GM19455 (cell line): ENCODE data around the gene OTOP2.
"Not testable (repeated sequence)": the region's sequence is repeated elsewhere in the genome, so short reads cannot be mapped to it uniquely, and the experiment has no call there.

Source experiments
- ATAC-seq: cut with Tn5 transposase; IDR thresholded peaks from one replicate; pipeline ENCODE4 v1.9.1; 2021; ENCODE audit not compliant: unreplicated experiment

OTOP2 gene

DNA sequence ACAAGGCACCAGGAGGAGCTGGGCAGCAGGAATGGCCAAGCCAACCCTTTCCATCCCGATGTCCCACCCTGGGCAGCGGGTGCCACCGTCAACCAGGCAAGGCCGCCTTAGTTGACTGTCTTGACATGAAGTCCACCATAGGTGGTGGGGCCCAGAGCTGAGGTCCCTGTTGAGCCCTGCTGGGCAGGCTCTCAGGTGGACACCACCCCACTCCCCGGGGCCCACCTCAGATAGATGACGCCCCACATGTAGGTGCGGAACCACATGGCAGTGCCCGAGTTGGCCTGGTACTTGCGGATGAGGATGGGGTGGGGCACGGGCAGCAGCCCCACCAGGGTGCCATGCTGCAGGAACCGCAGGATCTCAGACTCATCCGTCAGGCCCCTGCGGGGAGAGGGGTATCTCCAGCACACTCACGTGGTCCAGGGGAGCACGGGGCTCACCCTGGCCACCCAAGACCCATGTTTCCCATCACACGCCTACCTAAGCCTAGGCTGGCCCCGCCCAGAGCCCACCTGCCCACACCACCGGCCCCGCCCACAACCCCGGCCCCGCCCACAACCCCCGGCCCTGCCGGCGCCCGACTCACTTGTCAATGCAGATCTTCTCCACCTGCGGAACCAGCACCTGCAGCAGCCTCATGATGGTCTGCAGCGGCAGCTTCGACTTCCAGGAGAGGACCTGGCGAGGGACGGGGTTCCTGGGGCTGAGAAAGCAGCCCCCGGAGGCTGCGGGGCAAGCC is 27.8 kb downstream of the OTOP2 start:
- no peak for ATAC-seq

DNA sequence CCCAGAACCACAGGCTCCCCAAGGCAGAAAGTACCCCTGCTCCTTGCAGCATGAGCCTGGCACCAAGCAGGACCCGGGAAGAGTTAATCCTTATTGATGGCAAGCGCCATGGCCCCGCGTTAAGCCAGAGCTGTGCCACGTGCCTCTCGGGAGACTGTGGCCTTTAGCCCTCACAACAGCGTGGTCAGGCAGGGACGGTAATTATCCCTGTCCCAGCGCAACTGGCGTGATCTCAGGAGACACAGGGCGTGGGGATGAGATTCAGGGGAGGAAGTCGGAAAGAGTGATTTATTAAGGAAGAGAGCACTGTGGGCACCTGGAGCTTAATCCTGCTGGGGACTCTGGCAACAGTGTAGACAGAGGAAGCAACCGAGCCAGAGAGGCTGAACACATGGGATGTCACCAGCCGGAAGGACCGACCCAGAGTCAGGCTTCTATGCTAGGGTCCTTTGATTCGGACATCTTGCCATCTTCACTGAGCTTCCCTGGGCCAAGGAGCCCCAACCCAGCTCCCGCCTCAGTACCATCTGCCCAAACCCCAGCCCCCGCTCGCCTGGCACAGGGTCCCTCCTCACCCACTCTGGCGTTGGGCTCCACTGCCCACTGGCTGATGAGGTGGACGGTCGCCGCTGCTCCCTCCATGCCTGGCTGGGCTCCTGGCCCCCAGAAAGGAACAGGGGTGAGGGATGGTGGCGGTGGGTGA is 28.5 kb downstream of the OTOP2 start:
- ATAC-seq = no peak

DNA sequence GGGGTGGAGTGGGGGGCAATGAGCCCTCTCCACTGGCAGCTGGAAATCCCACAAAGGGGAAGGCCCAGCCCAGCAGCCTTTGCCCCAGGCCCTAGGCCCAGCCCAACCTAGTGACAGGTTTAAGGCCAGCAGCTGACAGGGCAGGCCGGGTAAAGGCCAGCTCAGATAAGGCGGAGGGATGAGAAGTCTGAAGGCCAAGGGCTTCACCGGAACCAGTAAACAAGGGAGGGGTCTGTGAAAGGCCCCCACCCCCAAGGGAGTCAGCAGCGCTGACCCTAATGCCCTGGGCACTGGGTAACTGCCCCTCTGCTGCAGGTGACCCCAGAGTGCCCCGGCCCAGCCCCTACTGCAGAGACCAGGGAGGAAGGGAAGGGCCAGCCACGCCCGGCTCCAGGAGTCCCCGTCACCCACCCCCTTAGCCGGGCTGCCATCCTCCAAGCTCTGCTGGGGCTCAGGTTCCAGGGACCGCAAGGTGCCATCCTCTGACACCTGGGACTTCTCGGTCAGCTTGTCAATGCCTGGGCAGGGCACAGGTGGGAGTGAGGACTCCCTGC is 29.1 kb downstream of the OTOP2 start:
- no peak for ATAC-seq

DNA sequence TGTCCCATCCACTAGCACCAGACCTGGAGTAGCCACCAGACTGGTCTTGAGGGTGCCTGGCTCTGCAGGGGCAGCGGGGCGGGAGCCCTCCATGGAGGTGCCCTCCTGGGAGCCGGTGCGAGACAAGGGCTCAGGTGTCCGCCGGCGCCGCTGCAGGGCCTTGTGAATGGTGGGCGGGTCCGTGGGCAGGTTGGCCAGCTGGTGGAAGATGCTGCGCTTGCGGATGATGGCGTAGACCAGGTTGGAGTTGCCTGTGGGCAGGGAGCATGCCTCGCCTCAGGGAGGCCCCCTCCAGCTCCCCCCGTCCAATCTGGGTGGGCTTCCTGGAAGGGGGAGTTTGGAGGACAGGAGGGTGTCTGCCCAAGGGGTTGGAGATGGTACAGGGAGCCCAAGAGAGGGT is 30.0 kb downstream of the OTOP2 start:
- no peak for ATAC-seq

DNA sequence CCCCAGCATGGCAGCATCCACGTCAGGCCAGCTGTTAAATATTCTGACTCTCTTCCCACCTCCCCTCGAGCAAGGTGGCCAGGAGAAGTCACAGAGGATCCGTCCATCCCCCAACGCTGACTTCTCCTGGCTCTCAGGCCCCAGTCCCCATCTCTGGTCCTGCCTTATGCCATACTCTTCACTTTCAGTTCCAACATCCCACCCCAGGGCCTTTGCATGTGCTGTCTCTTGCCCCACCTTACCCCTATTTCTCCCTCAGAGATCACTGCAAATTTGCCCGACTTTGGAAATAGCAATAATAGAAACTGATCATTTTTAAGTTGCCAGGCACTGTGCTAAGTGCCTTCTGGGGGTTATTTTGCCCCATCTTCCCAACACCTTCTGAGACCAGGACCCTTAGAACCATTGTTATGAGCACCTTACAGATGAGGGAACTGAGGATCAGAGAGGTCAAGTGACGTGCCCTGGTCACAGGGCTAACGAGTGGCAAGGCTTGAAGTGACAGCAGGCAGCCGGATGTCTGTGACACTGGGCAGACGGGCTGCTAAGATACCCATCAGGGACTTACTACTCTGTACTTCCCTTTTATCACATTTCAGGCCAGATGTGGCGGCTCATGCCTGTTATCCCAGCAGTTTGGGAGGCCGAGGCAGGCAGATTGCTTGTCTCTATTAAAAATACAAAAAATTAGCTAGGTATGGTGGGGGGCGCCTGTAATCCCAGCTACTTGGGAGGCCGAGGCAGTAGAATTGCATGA is 30.8 kb downstream of the OTOP2 start:
- ATAC-seq = no peak

DNA sequence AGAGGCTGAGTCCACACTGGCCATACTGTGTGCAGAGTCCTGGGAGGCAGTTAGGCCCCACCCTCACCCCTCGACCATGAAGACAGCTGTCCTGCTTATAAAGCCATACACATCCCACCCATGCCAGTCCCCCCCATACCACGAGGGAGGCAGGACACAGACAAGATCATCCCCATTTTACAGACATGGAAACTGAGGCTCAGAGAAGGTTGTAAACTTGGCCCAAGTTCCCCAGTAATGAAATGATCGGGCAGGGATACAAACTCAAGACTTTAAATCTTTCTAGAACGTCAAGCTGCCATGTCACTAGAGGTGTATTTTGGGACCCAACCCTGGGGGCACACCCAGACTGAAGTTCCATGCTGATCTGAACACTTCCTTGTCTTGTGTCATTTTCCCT is 32.0 kb downstream of the OTOP2 start:
- no peak for ATAC-seq

DNA sequence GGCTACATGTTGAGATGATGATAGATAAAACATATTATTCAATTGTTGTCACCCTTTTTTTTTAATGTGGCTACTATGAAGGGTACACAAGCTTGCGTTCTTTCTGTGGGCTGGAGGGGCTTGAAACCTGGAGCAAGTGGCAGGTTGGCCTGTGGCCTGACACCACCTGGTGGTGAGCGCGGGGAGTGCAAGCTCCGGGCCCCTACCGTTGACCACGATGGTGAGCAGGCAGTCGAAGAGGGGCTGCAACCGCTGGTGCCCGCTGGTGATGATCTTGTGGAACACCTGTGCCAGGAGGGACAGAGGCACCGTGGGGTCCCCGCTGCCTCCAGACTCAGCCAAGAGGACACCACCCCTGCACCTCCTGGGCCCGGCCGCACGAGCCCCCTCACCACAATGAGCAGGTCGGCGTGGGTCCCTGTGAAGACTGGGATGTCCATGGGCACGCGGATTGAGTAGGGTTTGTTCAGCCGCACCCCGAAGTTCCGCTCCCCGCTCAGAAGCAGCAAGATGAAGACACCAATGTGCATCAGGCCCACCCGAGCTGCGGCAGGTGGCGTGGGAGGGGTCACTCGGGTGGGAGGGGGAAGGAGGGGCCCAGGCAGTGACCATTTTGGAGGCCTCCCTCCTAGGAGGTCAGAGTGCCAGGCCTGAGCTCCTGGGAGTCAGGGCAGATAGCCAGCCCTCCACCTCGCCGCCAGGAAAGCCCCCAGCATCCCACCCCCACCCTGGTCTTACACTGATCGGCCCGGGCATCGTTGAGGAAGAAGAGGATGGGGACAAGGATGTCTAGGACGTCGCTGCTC is 34.1 kb downstream of the OTOP2 start:
- no peak for ATAC-seq

DNA sequence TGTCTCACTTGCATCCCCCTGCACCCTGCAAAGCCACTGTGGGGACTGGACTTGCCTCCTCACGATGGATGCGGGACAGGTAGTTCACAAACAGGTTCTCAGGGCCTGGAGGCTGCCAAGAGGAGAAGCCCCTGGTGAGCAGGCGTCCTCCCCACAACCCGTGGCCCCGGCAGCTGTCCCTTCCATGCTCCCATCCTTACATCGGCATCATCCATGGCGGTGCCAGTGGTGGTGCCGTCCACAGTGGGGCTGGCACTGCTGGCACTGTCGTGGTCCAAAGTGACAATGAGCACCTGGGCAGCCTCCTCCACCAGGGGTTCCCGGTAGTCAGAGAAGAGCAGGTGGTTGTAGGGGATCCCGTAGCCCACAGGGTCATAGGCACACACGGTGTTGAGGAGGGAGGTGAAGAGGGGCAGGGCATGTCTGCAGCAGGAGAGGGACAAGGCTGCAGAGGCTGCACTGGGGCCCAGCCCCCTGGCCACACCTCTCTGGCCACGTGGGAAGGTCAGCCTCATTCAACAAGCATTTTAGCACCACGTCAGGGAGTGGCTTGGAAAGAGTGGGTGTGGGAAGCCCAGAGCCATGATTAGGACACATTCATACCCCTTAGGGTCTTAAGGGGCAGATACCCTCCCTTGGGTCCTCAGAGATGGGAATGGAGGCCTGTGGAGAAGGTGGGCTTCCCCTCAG is 35.9 kb downstream of the OTOP2 start:
- no peak for ATAC-seq

DNA sequence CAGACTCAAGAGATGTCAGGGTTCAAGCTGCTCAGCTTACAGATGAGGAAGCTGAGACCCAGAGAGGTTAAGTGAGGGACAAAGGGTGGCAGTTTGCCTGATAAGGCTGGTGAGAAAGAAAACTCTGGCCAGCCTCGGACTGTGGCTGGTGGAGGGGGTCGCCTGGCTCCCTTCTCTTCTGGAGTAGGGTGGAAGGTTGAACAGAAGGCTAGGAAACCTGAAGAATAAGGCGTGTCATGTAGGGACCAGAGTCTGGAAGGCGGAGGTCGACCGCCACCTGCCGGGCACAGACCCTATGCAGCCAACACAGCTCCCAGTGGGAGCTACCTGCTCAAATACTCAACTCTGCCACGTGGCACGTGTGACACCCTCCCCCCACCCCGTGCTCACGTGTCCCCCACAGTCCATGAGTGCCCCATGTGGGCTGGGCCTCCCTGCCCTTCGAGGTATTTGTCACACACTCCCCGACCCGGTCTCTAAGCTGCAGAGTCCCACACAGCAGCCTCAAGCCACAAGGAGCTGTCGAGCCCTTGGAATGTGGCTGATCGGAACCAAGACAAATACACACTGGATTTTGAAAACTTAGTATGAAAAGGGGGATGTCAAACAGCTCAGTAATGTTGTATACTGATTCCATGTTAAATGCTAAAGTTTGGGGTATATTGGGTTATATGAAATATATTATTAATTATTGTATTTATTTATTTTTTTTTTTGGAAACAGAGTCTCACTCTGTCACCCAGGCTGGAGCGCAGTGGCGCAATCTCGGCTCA is 36.7 kb downstream of the OTOP2 start:
- ATAC-seq = no peak

DNA sequence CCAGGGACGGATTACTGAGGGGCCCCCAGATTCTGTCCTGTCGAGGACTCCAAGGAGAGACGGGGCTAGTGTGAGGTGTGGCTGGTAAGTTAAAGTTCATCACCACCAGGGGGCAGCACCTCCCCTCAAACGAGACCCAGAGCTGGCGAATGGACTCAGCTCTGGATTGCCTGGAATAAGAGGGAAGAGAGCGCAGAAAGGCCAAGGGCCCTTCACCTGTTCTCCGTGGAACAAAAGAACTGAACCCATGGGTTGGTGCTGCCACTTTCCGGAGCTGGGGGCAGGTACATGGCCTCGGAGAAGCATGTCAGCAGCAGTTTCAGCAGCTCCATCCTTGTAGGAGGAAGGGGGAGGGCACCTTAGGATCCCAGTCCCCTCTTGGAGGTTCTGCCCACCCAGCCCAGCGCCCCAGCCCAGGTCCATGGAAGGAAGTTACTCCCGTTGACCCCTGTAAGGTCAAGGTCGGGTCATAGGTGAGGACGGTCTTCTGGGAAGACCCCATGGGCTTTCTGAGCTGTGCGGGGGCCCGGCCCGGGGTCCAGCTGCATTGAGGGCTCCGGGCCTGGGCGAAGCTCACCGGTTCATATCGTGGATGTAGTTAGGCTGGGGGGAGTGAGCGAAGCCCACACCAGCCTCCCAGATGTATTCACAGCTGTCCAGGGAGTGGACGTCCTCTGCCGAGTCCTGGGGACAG is 37.7 kb downstream of the OTOP2 start:
- no peak for ATAC-seq

DNA sequence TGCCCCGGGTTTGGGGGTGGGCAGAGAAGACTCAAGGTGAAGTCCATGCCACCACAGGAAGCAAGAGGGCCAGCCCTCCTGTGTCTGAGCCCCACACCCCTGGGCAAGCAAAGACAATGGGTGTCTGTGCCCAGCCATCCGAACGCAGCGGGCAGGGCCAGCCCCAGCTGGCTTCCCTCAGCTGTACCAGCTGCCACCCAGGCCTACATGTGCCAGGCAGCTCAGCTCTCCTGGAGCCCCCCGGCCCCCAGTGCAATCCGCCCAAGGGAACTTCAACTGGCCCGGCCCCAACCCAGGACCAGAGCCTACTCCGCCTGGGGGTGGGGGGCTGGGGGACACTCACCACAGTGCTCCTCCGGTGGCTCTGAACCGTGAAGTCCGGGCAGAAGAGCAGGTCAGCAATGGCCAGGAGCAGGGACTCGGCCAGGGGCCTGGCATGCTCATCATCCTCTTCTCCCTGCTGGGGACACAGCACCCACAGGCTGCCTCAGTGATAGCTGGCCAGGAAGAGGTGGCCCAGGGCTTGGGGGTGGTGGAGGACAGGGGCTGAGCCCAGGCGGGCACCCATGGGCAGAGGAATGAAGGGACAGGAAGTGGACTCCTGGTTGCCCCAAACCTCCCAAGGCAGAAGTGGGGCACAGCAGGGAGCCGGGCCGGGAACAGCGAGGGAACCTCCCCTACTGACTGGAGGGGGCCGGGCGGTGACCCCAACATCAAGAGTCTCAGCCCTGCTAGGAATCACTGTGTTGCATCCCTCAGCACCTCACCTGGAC is 38.7 kb downstream of the OTOP2 start:
- ATAC-seq = no peak

DNA sequence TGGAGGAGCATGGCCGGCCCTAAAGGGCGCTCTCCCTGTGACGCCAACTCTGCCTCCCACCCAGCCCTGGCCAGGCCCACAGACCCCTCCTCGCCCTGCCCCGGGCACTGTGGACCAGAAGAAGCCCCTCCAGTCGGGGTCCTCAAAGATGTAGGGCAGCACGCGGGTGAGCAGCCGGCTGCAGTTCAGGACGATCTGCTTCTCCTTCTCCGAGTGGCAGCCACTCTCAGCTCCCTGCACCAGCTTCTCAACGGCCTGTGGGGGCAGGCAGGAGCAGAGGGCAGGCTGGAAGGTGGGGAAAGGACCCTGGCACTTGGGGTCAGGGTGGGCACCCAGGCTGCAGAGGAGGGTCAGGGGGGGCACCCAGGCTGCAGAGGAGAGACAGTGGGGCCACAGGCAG is 39.6 kb downstream of the OTOP2 start:
- no peak for ATAC-seq

DNA sequence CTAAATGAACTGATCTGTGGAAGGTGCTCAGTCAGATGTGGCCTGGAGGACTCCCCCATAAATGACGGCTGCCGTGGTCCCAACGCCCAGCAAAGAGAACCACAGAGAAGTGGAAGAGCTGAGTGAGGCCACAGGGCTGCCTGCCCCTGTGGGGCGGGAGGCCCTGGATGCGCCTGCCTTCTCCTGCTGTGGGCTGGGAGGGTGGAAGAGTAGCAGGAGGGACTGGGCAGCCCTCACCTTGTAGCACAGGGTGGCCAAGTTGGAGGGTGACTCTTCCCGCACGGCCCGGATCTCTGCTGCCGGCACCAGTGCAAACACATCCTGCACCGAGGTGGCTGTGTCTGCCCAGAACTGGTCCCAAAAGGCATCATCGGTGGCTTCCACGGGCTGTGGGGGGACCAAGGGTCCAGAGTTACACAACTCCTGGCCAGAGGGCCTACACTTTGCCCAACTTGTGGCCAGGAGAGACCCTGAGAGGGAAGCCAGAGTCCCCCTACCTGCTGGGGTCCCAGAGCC is 40.2 kb downstream of the OTOP2 start:
- no peak for ATAC-seq

DNA sequence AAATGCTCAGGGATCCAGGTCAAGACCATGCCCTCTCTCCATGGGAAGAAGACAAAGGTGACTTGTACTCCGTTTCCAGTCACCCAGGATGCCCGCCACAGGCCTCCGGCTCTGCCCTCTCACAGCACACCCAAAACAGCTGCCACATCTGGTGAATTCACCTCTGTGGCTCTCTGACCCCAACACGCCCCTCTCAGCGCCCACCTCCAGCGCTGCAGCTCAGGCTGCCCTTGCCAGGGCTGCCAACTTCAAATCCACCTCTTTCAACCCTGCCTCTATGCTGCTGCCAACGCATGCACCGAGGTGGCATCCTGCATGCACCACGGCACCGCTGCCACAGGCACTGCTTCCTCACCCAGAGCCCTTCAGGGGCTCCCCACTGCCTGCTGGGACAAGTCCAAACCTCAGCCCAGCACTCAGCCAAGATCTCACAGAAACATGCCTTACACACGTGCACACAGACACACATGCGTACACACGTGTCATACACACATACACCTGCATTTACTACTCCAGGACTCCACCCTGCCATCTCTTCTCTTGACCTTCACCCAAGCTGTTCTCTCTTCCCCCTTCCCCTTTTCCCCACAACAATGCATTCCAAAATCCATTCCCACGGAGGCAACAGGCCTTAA is 41.0 kb downstream of the OTOP2 start:
- no peak for ATAC-seq

DNA sequence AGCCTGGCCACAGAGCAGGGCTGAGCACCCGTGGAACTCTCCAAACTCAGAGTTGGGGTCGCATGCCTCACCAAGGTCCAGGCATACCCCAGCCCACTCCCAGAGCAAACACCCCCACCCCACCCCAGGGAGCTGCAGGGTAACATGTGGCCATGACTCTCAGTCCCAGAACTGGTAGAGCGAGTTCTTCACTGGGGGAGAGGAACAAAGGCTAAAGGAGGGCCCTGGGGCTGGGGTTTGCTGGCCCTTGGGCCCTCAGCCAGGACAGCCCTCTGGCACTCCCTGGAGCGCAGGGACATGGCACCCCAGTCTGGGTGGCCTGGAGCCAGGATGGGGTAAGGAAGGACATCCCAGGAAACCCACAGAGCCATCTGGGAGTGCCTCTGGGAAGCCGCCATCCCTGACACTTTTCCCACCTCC is 44.3 kb downstream of the OTOP2 start:
- ATAC-seq = no peak

DNA sequence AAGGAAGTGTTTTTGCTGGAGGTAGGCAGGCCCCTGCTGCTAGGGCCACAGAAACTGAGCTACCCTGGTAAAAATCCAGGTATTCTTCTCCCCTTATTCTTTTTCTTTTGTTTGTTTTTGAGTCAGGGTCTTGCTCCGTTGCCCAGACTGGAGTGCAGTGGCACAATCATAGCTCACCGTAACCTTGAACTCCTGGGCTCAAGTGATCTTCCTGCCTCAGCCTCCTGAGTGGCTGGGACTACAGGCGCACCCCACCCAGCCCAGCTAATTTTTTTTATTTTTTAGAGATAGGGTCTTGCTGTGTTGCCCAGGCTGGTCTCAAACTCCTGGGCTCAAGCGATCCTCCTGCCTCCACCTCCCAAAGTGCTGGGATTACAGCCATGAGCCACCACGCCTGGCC is 45.4 kb downstream of the OTOP2 start:
- ATAC-seq = not testable (repeated sequence)

DNA sequence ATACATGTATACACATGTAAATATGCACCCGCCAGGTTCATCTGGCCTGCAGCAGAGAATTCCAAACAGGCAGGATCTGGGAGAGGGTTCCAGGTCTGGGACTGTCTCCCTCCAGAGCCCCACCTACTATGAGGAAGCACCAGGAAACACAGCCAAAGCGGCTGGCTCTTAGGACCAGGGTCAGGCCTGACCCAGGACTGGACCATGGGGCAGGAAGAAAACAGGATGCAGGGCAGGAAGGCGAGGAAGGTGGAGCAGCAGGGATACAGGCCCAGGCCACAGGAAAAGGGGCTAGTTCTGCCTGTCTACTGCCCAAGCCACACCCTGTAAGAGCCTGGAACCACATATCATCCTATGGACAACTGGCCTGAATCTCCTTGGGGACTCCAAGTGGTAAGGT is 46.3 kb downstream of the OTOP2 start:
- ATAC-seq = no peak
